Ecto neural progenitor cell (in vitro differentiated cells): ENCODE data around the gene MEIOB.
A peak's percentile ranks its signal among the peaks of the same experiment; 100 is the strongest.
"Not testable (repeated sequence)": the region's sequence is repeated elsewhere in the genome, so short reads cannot be mapped to it uniquely, and the experiment has no call there.

Source experiments
- DNase-seq: peaks from one replicate; pipeline ENCODE4 v3.0.0-alpha.2; 2018; ENCODE audit warnings: low spot score

MEIOB gene

DNA sequence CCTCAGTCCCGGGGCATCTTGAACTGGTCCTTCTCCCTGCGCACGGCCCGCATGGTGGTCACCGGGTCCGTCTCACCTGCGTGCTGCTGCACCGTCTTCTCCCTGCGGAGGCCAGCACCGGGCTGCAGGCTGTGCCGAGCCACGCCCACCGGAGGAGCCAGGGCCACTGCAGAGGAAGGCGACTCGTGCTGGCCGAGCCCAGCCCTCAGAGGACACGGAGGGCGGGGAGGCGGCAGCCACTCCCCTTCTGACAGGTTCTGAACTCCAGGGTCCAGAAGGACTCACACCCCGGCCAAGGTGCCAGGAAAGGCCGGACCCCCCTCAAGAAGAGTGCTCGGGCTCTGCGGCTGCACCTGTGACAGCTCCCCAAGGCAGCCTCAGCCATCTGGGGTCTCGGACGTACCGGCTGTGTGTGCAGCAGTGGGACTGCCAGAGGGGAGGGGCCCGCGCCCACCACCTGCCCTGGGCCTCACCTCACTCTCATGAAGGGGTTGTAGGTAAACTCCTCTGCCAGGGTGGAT is 62.6 kb downstream of the MEIOB start:
- peak; percentile 61 for DNase-seq

DNA sequence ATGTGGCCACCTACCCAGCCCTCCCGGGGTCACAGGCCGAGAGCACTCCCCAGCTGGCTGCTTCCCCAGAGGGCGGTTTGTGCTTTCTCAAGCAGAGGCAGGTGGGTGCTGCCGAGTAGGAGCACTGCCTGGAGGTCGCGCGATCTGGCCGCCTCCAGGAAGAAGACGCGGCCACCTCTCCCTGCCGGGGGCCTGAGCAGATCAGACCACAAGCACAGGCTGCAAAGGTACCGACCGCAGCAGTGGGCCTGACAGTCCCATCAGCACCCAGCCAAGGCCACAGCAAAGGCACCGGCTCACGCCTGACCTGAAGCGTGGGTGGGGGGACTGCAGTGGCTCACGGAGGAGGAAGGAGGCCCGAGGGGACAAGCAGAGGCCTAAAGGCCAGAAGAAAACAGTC is 63.3 kb downstream of the MEIOB start:
- peak; percentile 35 for DNase-seq

DNA sequence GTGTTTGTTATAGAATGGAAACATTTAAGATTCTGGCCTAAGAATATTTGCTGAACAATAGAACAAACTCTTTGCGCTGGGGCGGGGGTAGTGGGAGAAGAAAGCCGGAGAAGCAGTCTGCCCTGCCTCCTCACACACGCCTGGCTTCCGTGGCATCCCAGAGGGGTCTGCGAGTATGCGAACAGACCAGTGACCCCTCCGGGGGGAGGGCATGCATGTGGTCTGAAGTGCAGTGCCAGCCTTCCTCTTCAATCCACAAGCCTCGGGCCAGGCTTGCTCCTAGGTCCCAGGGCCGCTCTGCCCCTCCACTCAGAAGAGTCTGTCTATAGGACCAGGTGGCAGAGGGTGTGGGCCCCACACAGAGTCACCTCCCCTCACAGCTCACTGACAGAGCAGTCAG is 64.3 kb downstream of the MEIOB start:
- DNase-seq: no peak

DNA sequence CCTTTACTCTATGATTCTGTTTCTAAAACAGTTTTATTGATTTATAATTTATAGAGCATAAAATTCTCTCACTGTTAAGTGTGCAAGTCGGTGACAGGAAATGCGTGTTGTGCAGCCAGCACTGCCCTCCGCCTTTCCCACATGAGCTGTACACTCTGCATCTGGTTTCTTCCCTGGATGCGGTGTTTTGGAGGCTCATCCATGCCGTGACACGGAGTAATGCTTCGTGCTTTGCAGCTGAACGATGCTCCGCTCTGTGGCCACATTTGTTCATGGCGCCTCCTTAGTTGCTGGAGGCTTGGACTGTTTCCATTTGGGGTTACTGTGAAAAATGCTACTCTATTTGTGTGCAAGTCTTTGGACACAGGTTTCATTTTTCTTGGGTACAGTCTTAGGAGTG is 71.3 kb downstream of the MEIOB start:
- no peak for DNase-seq

DNA sequence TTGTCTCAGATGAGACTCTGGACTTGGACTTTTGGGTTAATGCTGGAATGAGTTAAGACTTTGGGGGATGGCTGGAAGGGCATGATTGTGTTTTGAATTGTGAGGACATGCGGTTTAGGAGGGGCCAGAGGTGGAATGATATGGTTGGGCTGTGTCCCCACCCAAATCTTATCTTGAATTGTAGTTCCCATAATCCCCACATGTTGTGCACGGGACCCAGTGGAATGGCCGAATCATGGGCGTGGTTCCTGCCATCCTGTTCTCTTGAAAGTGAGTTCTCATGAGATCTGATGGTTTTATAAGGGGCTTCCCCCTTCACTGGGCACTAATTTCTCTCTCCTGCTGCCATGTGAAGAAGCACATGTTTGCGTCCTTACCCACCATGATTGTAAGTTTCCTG is 72.7 kb downstream of the MEIOB start:
- not testable (repeated sequence) for DNase-seq

DNA sequence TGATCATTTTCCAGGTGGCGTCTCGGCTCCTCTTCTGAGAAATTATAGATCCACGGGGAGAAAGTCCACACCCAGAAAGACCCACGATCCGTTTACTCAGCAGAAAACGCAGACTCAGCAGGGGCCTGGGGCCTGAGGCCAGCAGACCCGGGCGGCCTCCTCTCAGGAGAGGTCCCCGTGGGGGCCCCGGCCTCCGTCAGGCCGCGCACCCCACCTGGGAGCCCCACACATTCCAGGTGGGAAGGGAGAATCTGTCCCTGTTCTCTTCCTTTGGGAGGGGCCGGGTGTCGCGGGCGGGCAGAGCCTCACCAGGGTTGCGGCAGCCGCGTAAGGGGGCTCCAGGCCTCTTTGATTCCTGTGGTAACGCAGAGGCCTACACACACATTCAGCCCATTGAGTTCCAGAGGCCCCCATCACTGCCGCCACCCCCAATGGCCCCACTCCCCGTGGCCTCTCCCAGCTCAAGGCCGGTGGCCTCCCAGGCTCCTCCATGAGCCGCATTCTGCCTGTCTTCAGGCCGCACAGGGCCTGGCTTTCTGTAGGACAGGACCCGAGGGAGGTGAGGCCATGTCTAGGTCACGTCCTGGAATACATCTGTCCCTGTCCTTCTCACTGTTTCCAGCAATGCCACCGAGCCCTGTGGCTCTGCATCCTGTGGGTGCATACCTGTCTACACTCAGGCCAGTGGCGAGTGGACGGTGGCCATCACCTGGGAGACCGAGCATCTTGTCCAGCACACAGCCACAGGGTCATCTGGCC is 76.9 kb downstream of the MEIOB start:
- peak; percentile 32 for DNase-seq

DNA sequence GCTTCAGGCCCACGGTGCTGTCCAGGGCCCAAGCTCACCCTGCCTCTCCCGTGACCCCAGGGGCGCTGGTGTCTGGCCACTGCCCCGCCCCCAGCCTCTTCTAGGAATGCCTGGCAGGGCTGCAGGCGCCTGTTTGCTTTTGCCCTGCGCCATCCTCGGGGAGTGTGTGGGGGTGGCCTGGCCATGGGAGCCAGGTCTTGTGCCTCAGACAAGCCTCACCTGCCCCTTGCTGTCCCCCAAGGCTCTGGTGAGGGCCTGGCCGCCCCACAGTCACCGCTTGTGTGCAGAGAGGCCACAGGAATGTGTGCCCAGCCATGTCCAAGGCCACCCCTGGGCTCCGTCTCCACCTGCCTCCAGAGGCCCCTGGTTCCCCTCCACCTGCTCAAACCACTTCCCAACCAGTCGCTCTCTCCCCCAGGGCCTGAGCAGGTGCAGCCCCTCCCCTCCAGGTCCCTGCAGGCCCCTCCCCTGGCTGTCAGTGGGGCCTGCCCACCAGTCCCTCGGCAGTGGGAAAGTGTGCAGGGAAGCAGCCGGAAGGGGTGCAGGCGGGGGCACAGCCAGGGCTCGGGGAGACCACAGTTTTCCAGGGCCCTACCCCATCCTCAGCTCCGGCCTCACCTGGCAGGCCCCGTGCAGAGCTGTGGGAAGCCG is 77.6 kb downstream of the MEIOB start:
- DNase-seq: peak; percentile 48

DNA sequence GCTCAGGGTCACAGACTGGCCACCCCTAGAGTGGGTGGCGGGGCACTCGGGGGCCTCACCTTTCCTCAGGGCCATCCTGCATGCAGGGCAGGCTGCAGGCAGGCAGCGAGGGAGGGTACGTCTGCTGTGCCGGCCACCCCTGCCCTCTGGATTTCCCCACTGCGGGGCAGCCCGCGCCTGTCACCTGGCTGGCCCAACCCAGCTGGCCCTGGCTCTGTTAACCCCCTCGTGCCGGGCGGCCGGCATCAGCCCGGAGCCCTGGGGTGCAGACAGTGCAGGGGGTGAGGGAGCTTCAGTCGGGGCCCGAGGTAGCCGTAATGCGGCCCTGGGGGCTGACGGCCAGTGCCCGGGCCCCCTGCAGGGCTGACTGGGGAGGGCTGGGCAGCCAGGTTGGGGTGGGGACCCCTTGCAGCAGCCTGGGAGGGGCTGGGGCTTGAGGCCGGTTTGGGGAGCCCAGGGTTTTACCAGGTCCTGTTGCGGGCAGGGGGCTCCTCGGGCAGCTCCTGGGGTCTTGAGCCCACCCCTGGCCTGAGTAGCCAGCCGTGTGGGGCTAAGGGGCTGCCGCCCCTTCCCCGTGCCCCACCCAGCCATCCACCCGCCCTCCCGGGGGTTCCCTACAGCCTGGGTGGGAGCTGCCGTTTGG is 78.3 kb downstream of the MEIOB start, which contains the start of gene IGFALS:
Gene IGFALS (minus strand): TSS at position 128 of the 643 bp plus-strand sequence. CDS start 53 bp downstream, at position 75.
- peak; percentile 40 for DNase-seq

DNA sequence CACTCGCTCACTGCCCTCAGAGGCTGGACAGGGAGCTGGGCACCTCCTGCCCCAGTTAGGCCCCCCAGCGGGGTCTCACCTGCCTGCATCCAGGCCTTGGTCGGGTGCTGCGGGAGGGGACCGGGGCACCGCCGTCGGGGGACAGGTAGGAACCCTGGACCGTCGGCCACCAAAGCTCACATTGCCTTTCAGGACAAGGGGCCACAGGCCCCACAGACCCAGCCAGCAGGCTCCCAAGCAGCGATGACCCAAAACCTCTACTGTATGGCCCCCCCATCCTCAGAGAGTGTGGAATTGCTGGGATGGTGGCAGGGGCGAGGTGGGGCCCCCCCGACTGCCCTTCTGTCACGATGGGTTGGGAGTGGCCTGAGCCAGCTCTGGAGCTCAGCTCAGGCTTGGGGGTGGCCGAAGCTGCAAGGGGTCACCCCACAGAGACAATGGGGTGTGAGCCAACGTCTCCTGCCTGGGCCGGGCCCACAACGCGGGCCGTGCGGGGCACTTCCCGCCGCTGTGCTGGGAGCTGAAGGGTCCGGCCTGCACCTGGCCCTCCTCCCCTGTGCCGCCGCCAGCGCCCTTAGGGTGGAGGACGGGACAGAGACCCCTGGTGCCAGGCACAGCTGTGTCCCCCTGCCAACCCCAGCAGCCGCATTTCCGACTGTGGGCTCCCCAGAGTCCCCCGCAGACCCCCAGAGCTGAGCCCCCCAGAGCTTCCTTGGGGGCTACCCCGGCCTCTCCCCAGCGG is 79.0 kb downstream of the MEIOB start:
- no peak for DNase-seq

DNA sequence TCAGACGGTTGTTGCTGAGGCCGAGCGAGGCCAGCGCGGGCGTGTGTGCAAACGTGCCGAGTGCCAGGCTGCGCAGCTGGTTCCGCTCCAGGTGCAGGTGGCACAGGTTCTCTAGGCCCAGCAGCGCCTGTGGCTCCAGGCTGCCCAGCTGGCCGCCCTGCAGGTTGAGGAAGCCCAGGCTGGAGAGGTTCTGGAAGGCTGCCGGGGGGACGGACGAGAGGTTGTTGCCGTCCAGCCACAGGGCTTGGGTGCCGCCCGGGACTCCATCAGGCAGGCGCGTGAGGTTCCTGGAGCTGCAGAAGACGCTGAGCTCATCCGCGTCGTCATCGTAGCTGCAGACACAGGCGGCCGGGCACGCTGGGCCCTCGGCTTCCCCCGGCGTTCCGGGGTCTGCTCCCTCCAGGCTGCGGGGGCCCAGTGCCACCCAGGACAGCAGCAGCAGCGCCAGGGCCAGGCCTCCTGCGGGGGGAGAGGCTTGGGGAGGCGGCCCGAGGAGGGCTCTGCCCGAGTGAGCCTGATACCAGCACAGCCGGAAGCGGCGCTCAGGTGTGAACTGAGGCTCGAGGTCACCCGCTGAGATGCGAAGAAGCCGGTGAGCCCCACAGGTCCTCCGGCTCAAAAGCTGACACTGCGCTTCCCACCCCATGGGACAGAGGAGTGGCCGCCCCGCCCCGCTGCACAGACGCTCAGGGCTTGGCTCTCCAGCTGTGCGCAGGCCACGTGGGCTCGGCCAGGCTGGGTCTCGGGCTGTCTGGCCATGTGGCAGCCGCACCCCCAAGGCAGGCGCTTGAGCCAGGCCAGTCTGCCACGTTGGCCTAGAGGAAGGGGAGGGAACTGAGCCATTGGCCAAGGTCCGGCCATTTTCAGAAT is 79.8 kb downstream of the MEIOB start:
- DNase-seq: no peak

DNA sequence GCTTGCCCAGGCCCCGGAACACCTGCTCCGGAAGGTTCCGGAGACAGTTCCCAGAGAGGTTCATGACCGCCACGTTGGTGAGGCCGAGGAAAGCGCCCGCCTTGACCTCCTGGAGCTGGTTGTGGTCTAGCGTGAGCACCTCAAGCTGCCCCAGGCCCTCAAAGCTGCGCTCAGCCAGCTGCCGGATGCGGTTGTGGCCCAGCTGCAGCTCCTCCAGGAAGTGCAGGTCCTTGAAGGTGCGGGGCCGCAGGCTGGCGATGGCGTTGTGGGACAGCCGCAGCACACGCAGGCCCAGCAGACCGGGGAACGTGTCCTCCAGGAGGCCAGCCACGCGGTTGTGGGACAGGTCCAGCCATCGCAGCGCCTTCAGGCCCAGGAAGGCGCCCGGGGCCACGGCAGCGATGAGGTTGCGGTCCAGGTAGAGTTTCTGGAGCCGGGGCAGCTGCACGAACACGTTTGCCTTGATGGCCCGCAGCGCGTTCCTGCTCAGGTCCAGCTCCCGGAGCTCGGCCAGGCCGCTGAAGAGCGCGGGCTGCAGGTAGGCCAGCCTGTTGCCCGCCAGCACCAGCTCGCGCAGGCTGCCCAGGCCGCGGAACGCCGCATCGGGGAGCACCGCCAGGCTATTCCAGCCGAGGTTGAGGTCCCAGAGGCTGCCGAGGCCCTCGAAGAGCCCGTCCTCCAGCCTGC is 80.6 kb downstream of the MEIOB start:
- no peak for DNase-seq

DNA sequence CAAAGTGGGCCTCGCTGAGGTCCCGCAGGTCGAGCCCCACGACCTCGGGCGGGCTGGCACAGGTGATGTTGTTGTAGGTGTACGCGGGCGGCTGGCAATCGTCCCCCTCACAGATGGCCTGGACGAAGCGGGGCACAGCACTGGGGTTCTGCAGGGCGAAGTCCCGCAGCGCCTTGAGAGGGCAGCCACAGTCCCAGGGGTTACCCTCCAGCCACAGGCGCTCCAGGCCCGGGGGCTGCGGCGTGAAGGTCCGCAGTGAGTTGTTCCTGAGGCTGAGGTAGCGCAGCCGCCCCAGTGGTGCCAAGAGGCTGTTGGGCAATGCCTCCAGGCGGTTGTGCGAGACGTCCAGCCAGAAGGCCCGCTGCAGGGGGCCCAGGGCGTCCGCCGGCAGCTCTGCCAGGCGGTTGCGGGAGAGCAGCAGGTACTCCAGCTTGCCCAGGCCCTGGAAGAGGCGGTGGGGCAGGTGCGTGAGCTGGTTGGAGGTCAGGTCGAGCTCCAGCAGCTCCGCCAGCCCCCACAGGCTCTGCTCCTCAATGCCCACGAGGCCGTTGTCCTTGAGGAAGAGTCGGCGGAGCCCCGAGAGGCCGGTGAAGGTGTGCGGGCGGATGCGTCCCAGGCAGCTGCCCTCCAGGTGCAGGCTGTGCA is 81.2 kb downstream of the MEIOB start:
- no peak for DNase-seq

DNA sequence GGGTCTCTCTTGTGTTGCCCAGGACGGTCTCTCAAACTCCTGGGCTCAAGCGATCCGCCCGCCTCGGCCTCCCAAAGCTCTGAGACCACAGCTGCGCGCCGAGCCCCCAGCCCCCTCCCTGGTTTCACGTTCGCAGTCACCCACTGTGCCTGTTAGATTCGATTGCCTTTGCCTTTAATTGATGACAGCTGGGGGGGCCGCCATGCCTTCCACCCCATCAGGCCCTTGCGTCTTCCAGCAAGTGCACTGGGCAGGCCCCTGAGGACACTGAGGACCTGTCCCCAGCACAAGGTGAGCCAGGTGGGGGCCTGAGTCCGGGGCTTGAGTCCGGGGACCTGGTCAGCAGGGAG is 81.7 kb downstream of the MEIOB start:
- DNase-seq: no peak

DNA sequence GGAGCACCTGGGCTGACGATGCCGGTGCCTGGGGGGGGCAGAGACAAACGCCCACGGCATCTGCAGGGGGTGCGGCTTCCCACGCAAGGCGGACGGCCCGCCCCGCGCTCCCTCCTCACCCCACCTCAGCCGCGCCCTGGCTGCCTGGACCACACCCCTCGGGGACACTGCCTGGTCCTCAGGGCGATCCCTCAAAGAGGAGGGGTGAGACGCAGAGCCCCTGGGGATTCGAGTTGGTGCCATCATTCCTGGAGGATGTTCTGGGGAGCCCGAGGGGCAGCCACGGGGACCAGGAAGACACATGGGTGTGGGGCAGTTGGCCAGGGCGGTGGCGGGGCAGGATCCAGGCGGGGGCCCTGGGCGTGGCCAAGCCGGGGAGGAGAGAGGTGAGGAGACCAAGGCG is 82.3 kb downstream of the MEIOB start:
- DNase-seq: peak; percentile 27

DNA sequence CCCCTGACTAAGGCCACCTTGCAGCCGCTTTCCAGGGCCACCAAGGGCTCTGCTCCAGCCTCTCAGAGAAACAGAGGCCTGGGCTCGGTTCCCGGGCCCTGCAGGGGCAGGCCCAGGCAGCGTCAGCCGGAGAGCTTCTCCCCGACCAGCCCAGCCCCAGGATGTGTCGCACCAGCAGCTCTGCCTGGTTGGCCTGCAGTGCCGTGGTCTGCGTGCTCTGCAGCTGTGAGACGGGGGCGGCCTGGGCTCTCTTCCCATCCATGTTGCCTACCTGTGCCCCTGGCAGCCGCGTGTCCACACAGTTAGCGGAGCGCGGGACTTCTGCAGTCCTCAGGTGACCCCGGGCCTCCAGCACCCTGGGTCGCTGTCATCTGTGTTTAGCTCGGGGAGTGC is 83.3 kb downstream of the MEIOB start:
- DNase-seq: no peak

DNA sequence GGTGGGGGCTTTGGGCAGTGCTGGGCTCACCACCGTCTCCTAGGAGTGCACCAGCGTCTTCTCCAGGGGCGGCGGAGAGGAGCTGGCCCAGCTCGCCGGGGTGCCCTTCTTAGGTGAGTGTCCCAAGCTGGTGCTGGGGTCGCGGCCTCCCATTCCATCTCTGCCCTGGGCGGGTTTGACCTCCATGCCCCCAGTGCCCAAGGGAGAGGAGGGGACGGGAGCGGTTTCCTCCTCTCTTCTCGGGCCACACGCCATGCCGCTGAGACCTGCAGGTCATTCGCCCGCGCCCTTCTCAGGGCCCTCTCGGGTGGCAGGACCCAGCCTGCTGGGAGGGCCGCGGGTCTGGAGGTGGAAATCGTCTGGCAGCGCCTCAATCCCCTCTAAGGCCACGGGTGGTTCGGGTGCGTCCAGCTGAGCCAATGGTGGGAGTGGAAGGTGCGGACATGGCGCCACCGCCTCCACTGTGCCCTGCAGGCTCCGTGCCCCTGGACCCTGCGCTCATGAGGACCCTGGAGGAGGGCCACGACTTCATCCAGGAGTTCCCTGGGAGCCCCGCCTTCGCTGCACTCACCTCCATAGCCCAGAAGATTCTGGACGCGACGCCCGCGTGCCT is 83.8 kb downstream of the MEIOB start:
- DNase-seq: no peak

DNA sequence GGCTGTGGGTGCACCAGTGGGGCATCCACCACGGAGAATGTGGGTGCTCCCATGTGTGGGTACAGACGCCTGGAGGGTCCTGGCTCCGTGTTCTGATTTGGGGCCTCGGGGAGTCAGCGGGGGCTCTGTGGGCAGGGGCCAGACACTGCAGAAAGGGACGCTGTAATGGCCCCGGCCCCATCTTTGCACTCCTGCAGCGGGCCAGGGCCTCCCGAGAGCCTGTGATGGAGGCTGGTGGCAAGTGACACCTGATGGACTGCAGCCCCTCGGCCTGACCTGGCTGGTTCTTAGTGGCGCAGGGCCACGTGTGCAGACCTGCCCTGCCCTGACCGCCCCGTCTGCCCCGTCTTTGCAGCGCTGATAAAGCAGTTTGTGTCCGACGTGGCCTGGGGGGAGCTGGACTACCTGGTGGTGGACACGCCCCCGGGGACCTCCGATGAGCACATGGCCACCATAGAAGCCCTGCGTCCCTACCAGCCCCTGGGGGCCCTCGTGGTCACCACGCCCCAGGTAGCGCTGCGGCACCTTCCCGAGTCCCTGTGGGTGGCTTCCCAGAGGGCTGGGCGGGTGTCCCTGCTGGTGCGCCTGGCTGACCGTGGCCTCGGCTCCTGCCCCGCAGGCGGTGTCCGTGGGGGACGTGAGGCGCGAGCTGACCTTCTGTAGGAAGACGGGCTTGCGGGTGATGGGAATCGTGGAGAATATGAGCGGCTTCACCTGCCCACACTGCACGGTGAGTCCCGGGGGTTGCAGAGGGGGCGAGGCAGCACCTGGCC is 84.5 kb downstream of the MEIOB start:
- no peak for DNase-seq

DNA sequence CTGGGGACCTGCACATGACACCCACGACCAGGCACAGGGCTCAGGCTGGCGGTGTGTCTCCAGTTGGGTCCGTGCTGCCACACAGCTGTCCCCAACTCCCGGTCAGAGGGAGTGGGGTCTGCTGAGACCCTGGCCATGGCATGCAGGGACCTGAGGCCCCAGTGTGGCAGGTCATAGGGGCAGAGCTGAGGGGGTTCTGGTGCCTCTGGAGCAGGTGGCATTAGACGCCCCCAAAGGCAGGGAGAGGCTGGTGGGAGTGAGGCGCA is 85.0 kb downstream of the MEIOB start:
- DNase-seq: no peak
